Measurements from ENCODE around the gene IGSF11. TPM values are rescaled to one million over a fixed set of nuclear protein-coding genes. Genes with fewer than 3 reads are reported as not detected.

The IGSF11 gene
- total RNA-seq, 2 experiments from 2014 or later, result 0.07 TPM; not detected in 1

- TF ChIP-seq CTCF (IDR thresholded peaks at IDR 0.05), result no peak
- H3K27me3 Mint-ChIP-seq, result no peaks in the 10 kb centered on the region
- DNase-seq, result peak; percentile 12
- ATAC-seq, result no peak
- ChIA-PET POLR2A (no interaction called here), CTCF (interaction anchor here (0.8 to 1.5 kb wide), 3 partner anchors 16 to 19 kb away, joined by 3 to 4 read pairs (median 4); no protein-coding TSS in a partner anchor)
- H3K27ac Mint-ChIP-seq, result no peak overlapping the region
- H3K9me3 Mint-ChIP-seq, result no peaks in the 10 kb centered on the region
- H3K4me3 Mint-ChIP-seq, result no peak overlapping the region
- intact Hi-C loops (cut with micrococcal nuclease), result no loop called here
- H3K36me3 Mint-ChIP-seq (ENCODE audit: low read depth), result no peaks in the 10 kb centered on the region
- peaks cover 5% of the 10 kb centered on the region for H3K4me1 Mint-ChIP-seq (ENCODE audit: low read depth)
Measured at GRCh38 chr3:118900737-118901525, 133.7 kb downstream of the IGSF11 start.

- no peak overlapping the region for H3K27ac Mint-ChIP-seq
- ChIA-PET CTCF (interaction anchor here (0.6 to 1.3 kb wide), 2 partner anchors 144 to 211 kb away, joined by 3 to 4 read pairs; partner anchors contain the start of gene IGSF11), POLR2A (no interaction called here)
- TF ChIP-seq CTCF (IDR thresholded peaks at IDR 0.05), result no peak
- intact Hi-C loops (cut with micrococcal nuclease), result no loop called here
- peaks cover under 1% of the 10 kb centered on the region for H3K4me1 Mint-ChIP-seq (ENCODE audit: low read depth)
- H3K27me3 Mint-ChIP-seq, result peaks cover 6% of the 10 kb centered on the region
- H3K36me3 Mint-ChIP-seq (ENCODE audit: low read depth), result no peaks in the 10 kb centered on the region
- ATAC-seq (no peak), DNase-seq (no peak)
- no peaks in the 10 kb centered on the region for H3K9me3 Mint-ChIP-seq
- no peak overlapping the region for H3K4me3 Mint-ChIP-seq
Measured at GRCh38 chr3:118890206-118890605, 144.4 kb downstream of the IGSF11 start.

GRCh38 chr3:118889691-118890090 lies 145.0 kb downstream of the IGSF11 start:
- DNase-seq (no peak), ATAC-seq (no peak)
- CTCF ChIA-PET, result interaction anchor here (1.3 kb wide), 1 partner anchor 145 kb away, joined by 4 read pairs; the partner anchor contains the start of gene IGSF11
- Mint-ChIP-seq H3K4me3 (no peak overlapping the region), H3K27me3 (peaks cover 6% of the 10 kb centered on the region), H3K36me3 (ENCODE audit: low read depth) (no peaks in the 10 kb centered on the region), H3K27ac (no peak overlapping the region), H3K9me3 (no peaks in the 10 kb centered on the region), H3K4me1 (ENCODE audit: low read depth) (peaks cover 5% of the 10 kb centered on the region)
- no peak for TF ChIP-seq CTCF (IDR thresholded peaks at IDR 0.05)
- intact Hi-C loops (cut with micrococcal nuclease), result no loop called here
- POLR2A ChIA-PET, result no interaction called here

- H3K36me3 Mint-ChIP-seq (ENCODE audit: low read depth), result no peaks in the 10 kb centered on the region
- CTCF ChIA-PET, result interaction anchor here (3.6 to 11.4 kb wide), 3 partner anchors 70 to 208 kb away, joined by 24 to 399 read pairs (median 305); partner anchors contain the start of gene IGSF11
- no peak for TF ChIP-seq CTCF (IDR thresholded peaks at IDR 0.05)
- DNase-seq (no peak), ATAC-seq (no peak)
- H3K4me3 Mint-ChIP-seq, result no peak overlapping the region
- H3K4me1 Mint-ChIP-seq (ENCODE audit: low read depth), result peaks cover 5% of the 10 kb centered on the region
- no peaks in the 10 kb centered on the region for H3K9me3 Mint-ChIP-seq
- H3K27me3 Mint-ChIP-seq, result peaks cover 8% of the 10 kb centered on the region
- POLR2A ChIA-PET, result no interaction called here
- intact Hi-C loops (cut with micrococcal nuclease), result no loop called here
- H3K27ac Mint-ChIP-seq, result no peak overlapping the region
Measured at GRCh38 chr3:118886708-118887107, 147.9 kb downstream of the IGSF11 start.

- Mint-ChIP-seq H3K4me1 (ENCODE audit: low read depth) (peaks cover 5% of the 10 kb centered on the region), H3K27me3 (peaks cover 12% of the 10 kb centered on the region), H3K36me3 (ENCODE audit: low read depth) (no peaks in the 10 kb centered on the region), H3K4me3 (no peak overlapping the region), H3K9me3 (no peaks in the 10 kb centered on the region), H3K27ac (no peak overlapping the region)
- CTCF ChIA-PET, result interaction anchor here (0.6 to 11.4 kb wide), 68 partner anchors 8 to 796 kb away, joined by 3 to 399 read pairs (median 4); partner anchors contain the start of genes B4GALT4 and IGSF11
- POLR2A ChIA-PET, result interaction anchor here (1.1 kb wide), 1 partner anchor 213 kb away, joined by 3 read pairs; no protein-coding TSS in a partner anchor
- DNase-seq (peak; percentile 87), ATAC-seq (peak; percentile 87)
- peak; percentile 92 for TF ChIP-seq CTCF (IDR thresholded peaks at IDR 0.05)
- intact Hi-C loops (cut with micrococcal nuclease), result loop anchor here (1.0 to 5.0 kb wide), 3 partner anchors 151 to 358 kb away; partner anchors contain the start of gene B4GALT4
Measured at GRCh38 chr3:118884748-118885206, 149.9 kb downstream of the IGSF11 start.

Measured in activated CD8-positive, alpha-beta T cell treated with anti-CD3 and anti-CD28 coated beads for 36 hours (primary cell).